ENCODE data around the gene C12orf43. TPM values are rescaled to one million over a fixed set of nuclear protein-coding genes. Genes with fewer than 3 reads are reported as not detected.
"Not testable (repeated sequence)": the region's sequence is repeated elsewhere in the genome, so short reads cannot be mapped to it uniquely, and the experiment has no call there.

Gene C12orf43
- total RNA-seq, 1 experiment from 2014 or later = 25.7 TPM

GRCh38 chr12:121048442-121048841 is 32.2 kb upstream of the C12orf43 start:
- H3K9me3 Mint-ChIP-seq = no peaks in the 10 kb centered on the region
- H3K4me1 Mint-ChIP-seq = peaks cover 4 to 5% of the 10 kb centered on the region in 2 experiments; a peak in 2 of 4 replicates

GRCh38 chr12:121047400-121047799 is 31.1 kb upstream of the C12orf43 start:
- H2BK120ac ChIP-seq (ENCODE audit: low read depth, low read length, poor library complexity, severe bottlenecking); H2BK15ac ChIP-seq (ENCODE audit: low read depth, low read length); DNase-seq; H3K4me1 Mint-ChIP-seq; H4K5ac ChIP-seq (ENCODE audit: insufficient read length, low read depth, low read length); H2BK20ac ChIP-seq (ENCODE audit: low read depth, low read length, poor library complexity, severe bottlenecking); H4K20me1 ChIP-seq (ENCODE audit: control insufficient read depth, insufficient read depth, insufficient read length); H3K56ac ChIP-seq (ENCODE audit: insufficient read length, low read depth, low read length); H3K4ac ChIP-seq (ENCODE audit: low read depth, low read length); H3K4me3 Mint-ChIP-seq; H3K23ac ChIP-seq (ENCODE audit: insufficient read length, low read depth, low read length); H3K9ac ChIP-seq (ENCODE audit: extremely low read depth, insufficient read length, low read length); H3K9me3 ChIP-seq (ENCODE audit: control insufficient read depth, low read depth, low read length); H3K4me1 ChIP-seq (ENCODE audit: insufficient read depth, low read length); H2BK5ac ChIP-seq (ENCODE audit: insufficient read length, low read length); H3K27ac Mint-ChIP-seq; H3K18ac ChIP-seq (ENCODE audit: insufficient read length, low read depth, low read length); H3T11ph ChIP-seq (ENCODE audit: low read length); H3K27ac ChIP-seq (ENCODE audit: insufficient read length, low read depth, low read length); H3K36me3 Mint-ChIP-seq (ENCODE audit: insufficient read depth in 1 of 3, low read depth in 3 of 3); H4K8ac ChIP-seq (replicated peaks; ENCODE audit: insufficient read length, low read depth, low read length); H3K14ac ChIP-seq (ENCODE audit: insufficient read depth, low read length); H4K91ac ChIP-seq (ENCODE audit: insufficient read length, low read depth, low read length); H3K79me1 ChIP-seq (ENCODE audit: insufficient read depth, low read depth, low read length, poor library complexity, severe bottlenecking); H3K9me3 Mint-ChIP-seq; H3K27me3 ChIP-seq (ENCODE audit: insufficient read depth, low read length); H3K4me2 ChIP-seq (ENCODE audit: insufficient read depth, insufficient read length, low read length); H2AFZ ChIP-seq (ENCODE audit: low read length); H3K23me2 ChIP-seq (ENCODE audit: insufficient read length, low read depth, low read length, poor library complexity, severe bottlenecking); H2BK12ac ChIP-seq (ENCODE audit: insufficient read length, low read depth, low read length); H3K79me2 ChIP-seq (ENCODE audit: insufficient read depth, low read length); H2AK5ac ChIP-seq (ENCODE audit: insufficient read length, low read length): not testable (repeated sequence)
- no CpG with 5 or more reads among the region's 12 CpGs for WGBS (ENCODE audit: extremely low coverage, insufficient read length, low lambda C conversion rate)
- peaks cover 28% of the 10 kb centered on the region for H3K27me3 Mint-ChIP-seq (ENCODE audit: low read depth)

More at GRCh38 chr12:121048442-121048841, 32.2 kb upstream of the C12orf43 start:
- H4K8ac ChIP-seq (replicated peaks; ENCODE audit: insufficient read length, low read depth, low read length) = no peak overlapping the region
- no peak overlapping the region for H3K23ac ChIP-seq (ENCODE audit: insufficient read length, low read depth, low read length)
- no peaks in the 10 kb centered on the region for H3K79me2 ChIP-seq (ENCODE audit: insufficient read depth, low read length)
- H4K20me1 ChIP-seq (ENCODE audit: control insufficient read depth, insufficient read depth, insufficient read length) = no peaks in the 10 kb centered on the region
- DNase-seq = no peak
- no peak overlapping the region for H3K18ac ChIP-seq (ENCODE audit: insufficient read length, low read depth, low read length)
- no peak overlapping the region for H3K4me3 Mint-ChIP-seq
- H3K4me2 ChIP-seq (ENCODE audit: insufficient read depth, insufficient read length, low read length) = no peak overlapping the region
- no peak overlapping the region for H2BK12ac ChIP-seq (ENCODE audit: insufficient read length, low read depth, low read length)
- H2AFZ ChIP-seq (ENCODE audit: low read length) = no peak overlapping the region
- no peaks in the 10 kb centered on the region for H3K27me3 ChIP-seq (ENCODE audit: insufficient read depth, low read length)
- no peak overlapping the region for H3K56ac ChIP-seq (ENCODE audit: insufficient read length, low read depth, low read length)
- peaks cover 22% of the 10 kb centered on the region for H3K27me3 Mint-ChIP-seq (ENCODE audit: low read depth)
- no peak overlapping the region for H3T11ph ChIP-seq (ENCODE audit: low read length)
- no peak overlapping the region for H3K14ac ChIP-seq (ENCODE audit: insufficient read depth, low read length)
- H2BK15ac ChIP-seq (ENCODE audit: low read depth, low read length) = no peak overlapping the region
- H2AK5ac ChIP-seq (ENCODE audit: insufficient read length, low read length) = no peak overlapping the region
- H3K4me1 ChIP-seq (ENCODE audit: insufficient read depth, low read length) = no peaks in the 10 kb centered on the region
- no peak overlapping the region for H2BK120ac ChIP-seq (ENCODE audit: low read depth, low read length, poor library complexity, severe bottlenecking)
- no CpG with 5 or more reads among the region's 7 CpGs for WGBS (ENCODE audit: extremely low coverage, insufficient read length, low lambda C conversion rate)
- TF ChIP-seq, protein P1, sequence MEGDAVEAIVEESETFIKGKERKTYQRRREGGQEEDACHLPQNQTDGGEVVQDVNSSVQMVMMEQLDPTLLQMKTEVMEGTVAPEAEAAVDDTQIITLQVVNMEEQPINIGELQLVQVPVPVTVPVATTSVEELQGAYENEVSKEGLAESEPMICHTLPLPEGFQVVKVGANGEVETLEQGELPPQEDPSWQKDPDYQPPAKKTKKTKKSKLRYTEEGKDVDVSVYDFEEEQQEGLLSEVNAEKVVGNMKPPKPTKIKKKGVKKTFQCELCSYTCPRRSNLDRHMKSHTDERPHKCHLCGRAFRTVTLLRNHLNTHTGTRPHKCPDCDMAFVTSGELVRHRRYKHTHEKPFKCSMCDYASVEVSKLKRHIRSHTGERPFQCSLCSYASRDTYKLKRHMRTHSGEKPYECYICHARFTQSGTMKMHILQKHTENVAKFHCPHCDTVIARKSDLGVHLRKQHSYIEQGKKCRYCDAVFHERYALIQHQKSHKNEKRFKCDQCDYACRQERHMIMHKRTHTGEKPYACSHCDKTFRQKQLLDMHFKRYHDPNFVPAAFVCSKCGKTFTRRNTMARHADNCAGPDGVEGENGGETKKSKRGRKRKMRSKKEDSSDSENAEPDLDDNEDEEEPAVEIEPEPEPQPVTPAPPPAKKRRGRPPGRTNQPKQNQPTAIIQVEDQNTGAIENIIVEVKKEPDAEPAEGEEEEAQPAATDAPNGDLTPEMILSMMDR (conservative IDR thresholded peaks at IDR 0.05) = no peak
- H3K9me3 ChIP-seq (ENCODE audit: control insufficient read depth, low read depth, low read length) = no peaks in the 10 kb centered on the region
- no peak overlapping the region for H4K5ac ChIP-seq (ENCODE audit: insufficient read length, low read depth, low read length)
- H3K27ac ChIP-seq (ENCODE audit: insufficient read length, low read depth, low read length) = no peak overlapping the region
- no peak overlapping the region for H4K91ac ChIP-seq (ENCODE audit: insufficient read length, low read depth, low read length)
- no peak overlapping the region for H2BK5ac ChIP-seq (ENCODE audit: insufficient read length, low read length)
- peak overlapping the region in 1 of 3 experiments; percentile 65; a peak in 1 of 7 replicates for H3K27ac Mint-ChIP-seq
- no peaks in the 10 kb centered on the region for H3K23me2 ChIP-seq (ENCODE audit: insufficient read length, low read depth, low read length, poor library complexity, severe bottlenecking)
- H2BK20ac ChIP-seq (ENCODE audit: low read depth, low read length, poor library complexity, severe bottlenecking) = no peak overlapping the region
- no peaks in the 10 kb centered on the region for H3K79me1 ChIP-seq (ENCODE audit: insufficient read depth, low read depth, low read length, poor library complexity, severe bottlenecking)
- no peaks in the 10 kb centered on the region for H3K36me3 Mint-ChIP-seq (ENCODE audit: insufficient read depth in 1 of 3, low read depth in 3 of 3)
- no peak overlapping the region for H3K9ac ChIP-seq (ENCODE audit: extremely low read depth, insufficient read length, low read length)
- no peak overlapping the region for H3K4ac ChIP-seq (ENCODE audit: low read depth, low read length)
